HG03571 (cell line): ENCODE results near the gene SYCP3.
"Not testable (repeated sequence)": the region's sequence is repeated elsewhere in the genome, so short reads cannot be mapped to it uniquely, and the experiment has no call there.

Source experiments
- ATAC-seq: cut with Tn5 transposase; IDR thresholded peaks from one replicate; pipeline ENCODE4 v1.9.1; 2021; ENCODE audit not compliant: unreplicated experiment

The SYCP3 gene

GRCh38 chr12:101685092-101685491, 54.2 kb downstream of the SYCP3 start:
- ATAC-seq: no peak

- not testable (repeated sequence) for ATAC-seq
These were observed 57.6 kb downstream of the SYCP3 start for GRCh38 chr12:101681627-101682026.

GRCh38 chr12:101680647-101681046, 58.6 kb downstream of the SYCP3 start:
- no peak for ATAC-seq

- no peak for ATAC-seq
These were observed 59.0 kb downstream of the SYCP3 start for GRCh38 chr12:101680240-101680639.
